ENCODE measurements around the gene TBC1D4.
"Not testable (repeated sequence)": the region's sequence is repeated elsewhere in the genome, so short reads cannot be mapped to it uniquely, and the experiment has no call there.

The TBC1D4 gene

GRCh38 chr13:75440100-75440499 is 41.9 kb downstream of the TBC1D4 start:
- CTCF ChIA-PET, result interaction anchor here (0.5 to 1.4 kb wide), 8 partner anchors 9 to 104 kb away, joined by 3 to 6 read pairs (median 4); partner anchors contain the start of gene TBC1D4
- TF ChIP-seq ZNF384 (IDR thresholded peaks at IDR 0.05) (peak; percentile 60), ELF4 (IDR thresholded peaks at IDR 0.05) (no peak)
- POLR2A ChIA-PET, result interaction anchor here (0.7 kb wide), 1 partner anchor 110 kb away, joined by 3 read pairs; no protein-coding TSS in a partner anchor
- DNase-seq (ENCODE audit: extremely low spot score), result no peak

GRCh38 chr13:75437582-75438318 is 44.2 kb downstream of the TBC1D4 start:
- TF ChIP-seq TARDBP (IDR thresholded peaks at IDR 0.05) (no peak), ZNF384 (IDR thresholded peaks at IDR 0.05) (no peak), SUZ12 (IDR thresholded peaks at IDR 0.05) (no peak), L3MBTL2 (conservative IDR thresholded peaks at IDR 0.05) (no peak), SP1 (IDR thresholded peaks at IDR 0.05) (no peak), ARNT (IDR thresholded peaks at IDR 0.05) (no peak), FOXA1 (IDR thresholded peaks at IDR 0.05) (no peak), NFRKB (IDR thresholded peaks at IDR 0.05) (no peak), CTBP1 (IDR thresholded peaks at IDR 0.05; ENCODE audit: borderline replicate concordance) (peak; percentile 52; the same call in 1 of the 2 replicates), FOXM1 (IDR thresholded peaks at IDR 0.05; ENCODE audit: borderline replicate concordance) (peak; percentile 51; the same call in 1 of the 2 replicates)
- TF ChIP-seq, protein P1, sequence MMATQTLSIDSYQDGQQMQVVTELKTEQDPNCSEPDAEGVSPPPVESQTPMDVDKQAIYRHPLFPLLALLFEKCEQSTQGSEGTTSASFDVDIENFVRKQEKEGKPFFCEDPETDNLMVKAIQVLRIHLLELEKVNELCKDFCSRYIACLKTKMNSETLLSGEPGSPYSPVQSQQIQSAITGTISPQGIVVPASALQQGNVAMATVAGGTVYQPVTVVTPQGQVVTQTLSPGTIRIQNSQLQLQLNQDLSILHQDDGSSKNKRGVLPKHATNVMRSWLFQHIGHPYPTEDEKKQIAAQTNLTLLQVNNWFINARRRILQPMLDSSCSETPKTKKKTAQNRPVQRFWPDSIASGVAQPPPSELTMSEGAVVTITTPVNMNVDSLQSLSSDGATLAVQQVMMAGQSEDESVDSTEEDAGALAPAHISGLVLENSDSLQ (IDR thresholded peaks at IDR 0.05), result peak; percentile 55; the same call in 1 of the 2 replicates
- CTCF ChIA-PET, result interaction anchor here (0.7 to 2.1 kb wide), 3 partner anchors 30 to 105 kb away, joined by 3 to 8 read pairs (median 6); partner anchors contain the start of gene TBC1D4
- POLR2A ChIA-PET, result interaction anchor here (0.6 to 2.2 kb wide), 4 partner anchors 13 to 63 kb away, joined by 3 to 9 read pairs (median 4); partner anchors contain the start of gene TBC1D4
- peak; percentile 82 for DNase-seq (ENCODE audit: extremely low spot score)

DNA sequence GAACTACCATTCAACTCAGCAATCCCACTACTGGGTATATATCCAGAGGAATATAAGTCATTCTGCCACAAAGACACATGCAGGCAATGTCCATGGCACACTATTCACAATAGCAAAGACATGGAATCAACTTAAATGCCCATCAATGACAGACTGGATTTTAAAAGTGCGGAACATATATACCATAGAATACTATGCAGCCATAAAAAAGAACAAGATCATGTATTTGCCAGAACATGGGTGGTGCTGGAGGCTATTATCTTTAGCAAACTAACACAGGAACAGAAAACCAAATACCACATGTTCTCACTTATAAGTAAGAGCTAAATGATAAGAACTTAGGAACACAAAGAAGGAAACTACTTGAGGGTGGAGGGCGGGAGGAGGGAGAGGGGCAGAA is 47.8 kb downstream of the TBC1D4 start:
- POLR2A ChIA-PET; DNase-seq (ENCODE audit: extremely low spot score); CTCF ChIA-PET: not testable (repeated sequence)

DNA sequence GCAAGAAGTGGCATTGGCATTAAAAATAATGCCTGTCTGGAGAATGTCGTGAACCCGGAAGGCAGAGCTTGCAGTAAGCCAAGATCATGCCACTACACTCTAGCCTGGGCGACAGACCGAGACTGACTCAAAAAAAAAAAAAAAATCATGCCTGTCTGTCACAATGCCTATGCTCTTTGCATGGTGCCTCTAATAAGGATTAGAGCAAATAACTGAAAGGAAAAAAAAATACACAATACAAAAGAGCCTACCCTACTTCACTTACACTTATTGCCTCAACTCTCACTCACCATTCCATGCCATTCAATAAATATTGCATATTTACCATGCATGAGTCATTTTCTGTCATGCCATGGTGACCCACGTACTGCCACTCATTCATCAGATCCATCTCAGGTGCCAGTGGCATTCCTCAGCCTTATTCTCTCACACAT is 49.1 kb downstream of the TBC1D4 start:
- POLR2A ChIA-PET, result interaction anchor here (2.2 kb wide), 1 partner anchor 49 kb away, joined by 10 read pairs; the partner anchor contains the start of gene TBC1D4
- DNase-seq (ENCODE audit: extremely low spot score), result no peak
- TF ChIP-seq LEF1 (IDR thresholded peaks at IDR 0.05; ENCODE audit: borderline replicate concordance) (no peak), SUZ12 (IDR thresholded peaks at IDR 0.05) (no peak), CTBP1 (IDR thresholded peaks at IDR 0.05; ENCODE audit: borderline replicate concordance) (no peak), TARDBP (IDR thresholded peaks at IDR 0.05) (no peak), ZNF384 (IDR thresholded peaks at IDR 0.05) (peak; percentile 59), SP1 (IDR thresholded peaks at IDR 0.05) (no peak), HDGF (IDR thresholded peaks at IDR 0.05; ENCODE audit: borderline replicate concordance) (no peak), L3MBTL2 (conservative IDR thresholded peaks at IDR 0.05) (no peak), NFRKB (IDR thresholded peaks at IDR 0.05) (no peak)
- TF ChIP-seq, protein P1 (IDR thresholded peaks at IDR 0.05), result peak; percentile 57; the same call in 1 of the 2 replicates
- CTCF ChIA-PET, result interaction anchor here (1.2 to 2.9 kb wide), 6 partner anchors 11 to 49 kb away, joined by 4 to 13 read pairs (median 5); partner anchors contain the start of gene TBC1D4

DNA sequence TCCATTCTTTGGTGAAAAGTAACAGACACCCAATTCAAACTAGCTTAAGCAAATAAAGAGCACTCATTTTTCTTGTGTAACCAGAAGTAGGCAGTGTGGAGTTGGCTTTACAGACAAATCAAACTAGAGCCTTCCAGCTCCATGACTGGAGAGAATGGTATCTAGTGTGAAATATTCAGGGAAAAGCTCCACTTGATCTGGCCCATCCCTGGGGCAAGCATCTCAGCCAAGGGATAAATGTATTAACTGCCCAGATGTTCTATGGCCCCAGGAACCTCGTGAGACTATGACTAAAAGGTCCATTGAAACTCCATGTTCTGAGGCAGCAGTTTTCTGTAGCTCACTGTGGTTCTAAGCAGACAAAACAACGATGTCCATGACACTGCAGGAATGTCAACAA is 49.9 kb downstream of the TBC1D4 start:
- ChIA-PET POLR2A (interaction anchor here (2.2 kb wide), 1 partner anchor 50 kb away, joined by 10 read pairs; the partner anchor contains the start of gene TBC1D4), CTCF (interaction anchor here (0.6 to 2.9 kb wide), 15 partner anchors 12 to 307 kb away, joined by 3 to 13 read pairs (median 4); partner anchors contain the start of gene TBC1D4)
- DNase-seq (ENCODE audit: extremely low spot score), result no peak
- TF ChIP-seq L3MBTL2 (conservative IDR thresholded peaks at IDR 0.05) (no peak), FOXK2 (IDR thresholded peaks at IDR 0.05) (no peak), ARNT (IDR thresholded peaks at IDR 0.05) (no peak), HDGF (IDR thresholded peaks at IDR 0.05; ENCODE audit: borderline replicate concordance) (no peak), SUZ12 (IDR thresholded peaks at IDR 0.05) (no peak), LEF1 (IDR thresholded peaks at IDR 0.05; ENCODE audit: borderline replicate concordance) (no peak), NFRKB (IDR thresholded peaks at IDR 0.05) (no peak), FOXM1 (IDR thresholded peaks at IDR 0.05; ENCODE audit: borderline replicate concordance) (no peak), FOXA1 (IDR thresholded peaks at IDR 0.05) (no peak), ZNF384 (IDR thresholded peaks at IDR 0.05) (no peak), SP1 (IDR thresholded peaks at IDR 0.05) (no peak), CTBP1 (IDR thresholded peaks at IDR 0.05; ENCODE audit: borderline replicate concordance) (no peak), TARDBP (IDR thresholded peaks at IDR 0.05) (no peak), ELF4 (IDR thresholded peaks at IDR 0.05) (no peak), BHLHE40 (IDR thresholded peaks at IDR 0.05; ENCODE audit: borderline replicate concordance) (no peak)
- TF ChIP-seq, protein P1 (IDR thresholded peaks at IDR 0.05), result no peak

Data from HEK293T (cell line).